Measurements from ENCODE around the gene CEP97. TPM values are rescaled to one million over a fixed set of nuclear protein-coding genes. Genes with fewer than 3 reads are reported as not detected.

CEP97 gene
- polyA plus RNA-seq, 1 donor (not counting 4 experiments of a cell fraction or from before 2014, with no cell fraction given) = 3.6 TPM

- Histone ChIP-seq H3K9me3 (ENCODE audit: control insufficient read depth, low read depth, low read length) (no peaks in the 10 kb centered on the region), H2AFZ (ENCODE audit: control insufficient read depth, low read length) (no peak overlapping the region), H3K4me3 (ENCODE audit: control insufficient read depth in 2 of 3, extremely low read depth in 1 of 3, insufficient read depth in 2 of 3, low read depth in 1 of 3, low read length in 3 of 3) (no peak overlapping the region), H3K9ac (ENCODE audit: control insufficient read depth, extremely low read depth, insufficient read depth, low read length) (no peak overlapping the region), H3K4me1 (ENCODE audit: control insufficient read depth, extremely low read depth, insufficient read depth, low read length) (peaks cover 14% of the 10 kb centered on the region), H3K79me2 (ENCODE audit: control insufficient read depth, insufficient read depth, low read length) (no peaks in the 10 kb centered on the region), H3K27me3 (ENCODE audit: control insufficient read depth, extremely low read depth, insufficient read depth, low read length) (no peaks in the 10 kb centered on the region), H3K36me3 (ENCODE audit: control insufficient read depth in 2 of 2, extremely low read depth in 1 of 2, insufficient read depth in 2 of 2, low read length in 2 of 2) (no peaks in the 10 kb centered on the region), H4K20me1 (ENCODE audit: control insufficient read depth, extremely low read depth, insufficient read depth, low read length) (no peaks in the 10 kb centered on the region), H3K4me2 (ENCODE audit: control insufficient read depth, extremely low read depth, insufficient read depth, low read depth, low read length) (no peak overlapping the region), H3K9me1 (ENCODE audit: control insufficient read depth, extremely low read depth, insufficient read depth, low read length) (no peaks in the 10 kb centered on the region), H3K27ac (ENCODE audit: control insufficient read depth, insufficient read depth, low read length) (peak overlapping the region; percentile 80)
- dilution Hi-C loops (cut with MboI; ENCODE audit: extremely low pct_ligation_motif_present, low sequenced_read_pairs) = no loop called here
- no peak for TF ChIP-seq EZH2 (IDR thresholded peaks at IDR 0.05; ENCODE audit: low read length)
- TF ChIP-seq, protein P1, sequence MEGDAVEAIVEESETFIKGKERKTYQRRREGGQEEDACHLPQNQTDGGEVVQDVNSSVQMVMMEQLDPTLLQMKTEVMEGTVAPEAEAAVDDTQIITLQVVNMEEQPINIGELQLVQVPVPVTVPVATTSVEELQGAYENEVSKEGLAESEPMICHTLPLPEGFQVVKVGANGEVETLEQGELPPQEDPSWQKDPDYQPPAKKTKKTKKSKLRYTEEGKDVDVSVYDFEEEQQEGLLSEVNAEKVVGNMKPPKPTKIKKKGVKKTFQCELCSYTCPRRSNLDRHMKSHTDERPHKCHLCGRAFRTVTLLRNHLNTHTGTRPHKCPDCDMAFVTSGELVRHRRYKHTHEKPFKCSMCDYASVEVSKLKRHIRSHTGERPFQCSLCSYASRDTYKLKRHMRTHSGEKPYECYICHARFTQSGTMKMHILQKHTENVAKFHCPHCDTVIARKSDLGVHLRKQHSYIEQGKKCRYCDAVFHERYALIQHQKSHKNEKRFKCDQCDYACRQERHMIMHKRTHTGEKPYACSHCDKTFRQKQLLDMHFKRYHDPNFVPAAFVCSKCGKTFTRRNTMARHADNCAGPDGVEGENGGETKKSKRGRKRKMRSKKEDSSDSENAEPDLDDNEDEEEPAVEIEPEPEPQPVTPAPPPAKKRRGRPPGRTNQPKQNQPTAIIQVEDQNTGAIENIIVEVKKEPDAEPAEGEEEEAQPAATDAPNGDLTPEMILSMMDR (optimal IDR thresholded peaks at IDR 0.05 in 1 of 3, IDR thresholded peaks at IDR 0.05 in 1 of 3, conservative IDR thresholded peaks at IDR 0.05 in 1 of 3; ENCODE audit: extremely low read depth in 1 of 3, insufficient read depth in 2 of 3, low read length in 3 of 3) = no peak
- FAIRE-seq (no peak), DNase-seq (ENCODE audit: low read depth, low spot score) (no peak)
Observed at GRCh38 chr3:101701696-101702634, 22.4 kb upstream of the CEP97 start.

DNA sequence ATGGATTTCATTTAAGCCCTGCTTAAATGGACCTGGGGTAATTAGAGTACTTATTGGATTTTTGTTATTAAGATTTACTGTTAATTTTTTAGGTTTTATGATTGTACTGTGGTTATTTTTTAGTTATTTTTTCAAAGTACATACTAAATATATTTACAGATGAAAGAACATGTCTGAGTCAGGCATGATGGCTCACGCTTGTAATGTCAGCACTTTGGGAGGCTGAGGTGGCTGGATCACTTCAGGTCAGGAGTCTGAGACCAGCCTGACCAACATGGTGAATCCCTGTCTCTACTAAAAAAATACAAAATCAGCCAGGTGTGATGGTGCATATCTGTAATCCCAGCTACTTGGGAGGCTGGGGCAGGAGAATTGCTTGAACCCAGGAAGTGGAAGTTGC lies 21.7 kb upstream of the CEP97 start:
- Histone ChIP-seq H3K27me3 (ENCODE audit: control insufficient read depth, extremely low read depth, insufficient read depth, low read length) (no peaks in the 10 kb centered on the region), H2AFZ (ENCODE audit: control insufficient read depth, low read length) (no peak overlapping the region), H3K9me1 (ENCODE audit: control insufficient read depth, extremely low read depth, insufficient read depth, low read length) (no peaks in the 10 kb centered on the region), H3K4me3 (ENCODE audit: control insufficient read depth in 2 of 3, extremely low read depth in 1 of 3, insufficient read depth in 2 of 3, low read depth in 1 of 3, low read length in 3 of 3) (no peak overlapping the region), H3K9ac (ENCODE audit: control insufficient read depth, extremely low read depth, insufficient read depth, low read length) (no peak overlapping the region), H3K36me3 (ENCODE audit: control insufficient read depth in 2 of 2, extremely low read depth in 1 of 2, insufficient read depth in 2 of 2, low read length in 2 of 2) (no peaks in the 10 kb centered on the region), H3K9me3 (ENCODE audit: control insufficient read depth, low read depth, low read length) (no peaks in the 10 kb centered on the region), H3K4me1 (ENCODE audit: control insufficient read depth, extremely low read depth, insufficient read depth, low read length) (peaks cover 14% of the 10 kb centered on the region), H3K4me2 (ENCODE audit: control insufficient read depth, extremely low read depth, insufficient read depth, low read depth, low read length) (peak overlapping the region; percentile 45), H4K20me1 (ENCODE audit: control insufficient read depth, extremely low read depth, insufficient read depth, low read length) (no peaks in the 10 kb centered on the region), H3K79me2 (ENCODE audit: control insufficient read depth, insufficient read depth, low read length) (no peaks in the 10 kb centered on the region), H3K27ac (ENCODE audit: control insufficient read depth, insufficient read depth, low read length) (peak overlapping the region; percentile 80)
- TF ChIP-seq EZH2 (IDR thresholded peaks at IDR 0.05; ENCODE audit: low read length) = no peak
- TF ChIP-seq, protein P1 (optimal IDR thresholded peaks at IDR 0.05 in 1 of 3, IDR thresholded peaks at IDR 0.05 in 1 of 3, conservative IDR thresholded peaks at IDR 0.05 in 1 of 3; ENCODE audit: extremely low read depth in 1 of 3, insufficient read depth in 2 of 3, low read length in 3 of 3) = no peak
- dilution Hi-C loops (cut with MboI; ENCODE audit: extremely low pct_ligation_motif_present, low sequenced_read_pairs) = no loop called here
- FAIRE-seq (no peak), DNase-seq (ENCODE audit: low read depth, low spot score) (no peak)

Data from keratinocyte (primary cell).